ENCODE results near the gene CEP72. TPM values are rescaled to one million over a fixed set of nuclear protein-coding genes. Genes with fewer than 3 reads are reported as not detected.

The CEP72 gene
- total and polyA plus RNA-seq, 2 donors (not counting 1 experiment from before 2014, with no cell fraction given), result 7.7 to 32.9 TPM

- no peak overlapping the region for H3K27ac Mint-ChIP-seq
- H3K9me3 ChIP-seq (ENCODE audit: control extremely low read depth in 1 of 3, control insufficient read depth in 2 of 3, insufficient read depth in 1 of 3, low read length in 2 of 3), result peaks cover 0 to 6% (median 0%) of the 10 kb centered on the region in 3 donors
- ChIA-PET CTCF (no interaction called here), POLR2A (no interaction called here)
- no peak overlapping the region for H3K4me3 Mint-ChIP-seq
- no peak overlapping the region for H3K9ac ChIP-seq (ENCODE audit: low read length)
- H3K27ac ChIP-seq (ENCODE audit: low read length in 2 of 2), result no peak overlapping the region
- no peaks in the 10 kb centered on the region for H3K27me3 Mint-ChIP-seq
- H2AFZ ChIP-seq (ENCODE audit: insufficient read depth, low read depth, low read length, poor library complexity, severe bottlenecking), result no peak overlapping the region
- no peak for TF ChIP-seq EZH2 (IDR thresholded peaks at IDR 0.05; ENCODE audit: borderline replicate concordance, insufficient read depth, low read depth, low read length, poor library complexity, severe bottlenecking)
- no peak for TF ChIP-seq CTCF (IDR thresholded peaks at IDR 0.05)
- no peaks in the 10 kb centered on the region for H4K20me1 ChIP-seq (ENCODE audit: control insufficient read depth, insufficient read depth, low read length, poor library complexity, severe bottlenecking)
- peaks cover 2% of the 10 kb centered on the region for H3K4me1 Mint-ChIP-seq
- no peaks in the 10 kb centered on the region for H3K9me3 Mint-ChIP-seq (ENCODE audit: insufficient read depth)
- WGBS (ENCODE audit: insufficient coverage), result 100% methylated on average over 5 of the region's 5 CpGs
- ATAC-seq (ENCODE audit: low read depth) (no peak), DNase-seq (no peak)
- no peak overlapping the region for H3K4me2 ChIP-seq (replicated peaks; ENCODE audit: low read depth, low read length, poor library complexity, severe bottlenecking)
- intact Hi-C loops (cut with micrococcal nuclease), result no loop called here
- H3K4me1 ChIP-seq (ENCODE audit: control insufficient read depth in 2 of 2, insufficient read depth in 2 of 2, low read length in 2 of 2), result no peaks in the 10 kb centered on the region
- no peak overlapping the region for H3K4me3 ChIP-seq (ENCODE audit: control extremely low read depth in 1 of 5, extremely low read depth in 1 of 5, insufficient read depth in 1 of 5, low read depth in 2 of 5, low read length in 4 of 5)
- peaks cover 0 to 9% of the 10 kb centered on the region in 2 experiments for H3K36me3 ChIP-seq (replicated peaks in 1 of 2; ENCODE audit: control extremely low read depth in 1 of 2, control insufficient read depth in 1 of 2, extremely low read depth in 1 of 2, insufficient read depth in 2 of 2, low read length in 1 of 2)
- H3K27me3 ChIP-seq (replicated peaks in 1 of 4; ENCODE audit: control extremely low read depth in 1 of 4, control insufficient read depth in 3 of 4, insufficient read depth in 4 of 4, low read length in 3 of 4), result no peaks in the 10 kb centered on the region
- no peaks in the 10 kb centered on the region for H3K79me2 ChIP-seq (ENCODE audit: control insufficient read depth, insufficient read depth, low read length)
These were observed 46.0 kb downstream of the CEP72 start for GRCh38 chr5:658103-658502.

GRCh38 chr5:659496-660263 lies 47.5 kb downstream of the CEP72 start:
- no peaks in the 10 kb centered on the region for H3K27me3 ChIP-seq (replicated peaks in 1 of 4; ENCODE audit: control extremely low read depth in 1 of 4, control insufficient read depth in 3 of 4, insufficient read depth in 4 of 4, low read length in 3 of 4)
- DNase-seq (no peak), ATAC-seq (ENCODE audit: low read depth) (no peak)
- Mint-ChIP-seq H3K27me3 (no peaks in the 10 kb centered on the region), H3K9me3 (ENCODE audit: insufficient read depth) (no peaks in the 10 kb centered on the region), H3K4me3 (no peak overlapping the region), H3K27ac (no peak overlapping the region), H3K4me1 (peaks cover 2% of the 10 kb centered on the region)
- H3K4me3 ChIP-seq (ENCODE audit: control extremely low read depth in 1 of 5, extremely low read depth in 1 of 5, insufficient read depth in 1 of 5, low read depth in 2 of 5, low read length in 4 of 5), result no peak overlapping the region
- peaks cover 0 to 8% (median 0%) of the 10 kb centered on the region in 3 donors for H3K9me3 ChIP-seq (ENCODE audit: control extremely low read depth in 1 of 3, control insufficient read depth in 2 of 3, insufficient read depth in 1 of 3, low read length in 2 of 3)
- H3K4me2 ChIP-seq (replicated peaks; ENCODE audit: low read depth, low read length, poor library complexity, severe bottlenecking), result no peak overlapping the region
- no peaks in the 10 kb centered on the region for H4K20me1 ChIP-seq (ENCODE audit: control insufficient read depth, insufficient read depth, low read length, poor library complexity, severe bottlenecking)
- 85% methylated on average over 14 of the region's 16 CpGs for WGBS (ENCODE audit: insufficient coverage)
- no peaks in the 10 kb centered on the region for H3K79me2 ChIP-seq (ENCODE audit: control insufficient read depth, insufficient read depth, low read length)
- ChIA-PET POLR2A (no interaction called here), CTCF (no interaction called here)
- H3K27ac ChIP-seq (ENCODE audit: low read length in 2 of 2), result no peak overlapping the region
- intact Hi-C loops (cut with micrococcal nuclease), result no loop called here
- no peak for TF ChIP-seq EZH2 (IDR thresholded peaks at IDR 0.05; ENCODE audit: borderline replicate concordance, insufficient read depth, low read depth, low read length, poor library complexity, severe bottlenecking)
- no peak for TF ChIP-seq CTCF (IDR thresholded peaks at IDR 0.05)
- H3K9ac ChIP-seq (ENCODE audit: low read length), result no peak overlapping the region
- no peaks in the 10 kb centered on the region for H3K4me1 ChIP-seq (ENCODE audit: control insufficient read depth in 2 of 2, insufficient read depth in 2 of 2, low read length in 2 of 2)
- no peak overlapping the region for H2AFZ ChIP-seq (ENCODE audit: insufficient read depth, low read depth, low read length, poor library complexity, severe bottlenecking)
- H3K36me3 ChIP-seq (replicated peaks in 1 of 2; ENCODE audit: control extremely low read depth in 1 of 2, control insufficient read depth in 1 of 2, extremely low read depth in 1 of 2, insufficient read depth in 2 of 2, low read length in 1 of 2), result peaks cover 0 to 12% of the 10 kb centered on the region in 2 experiments

Data from B cell (primary cell).